DMS79 (cell line): Measurements from ENCODE around the gene GRM4.

ENCODE experiments used
- DNase-seq: peaks from one replicate; lab custom pipeline; 2025; lab: John Stamatoyannopoulos, UW

Gene GRM4

DNA sequence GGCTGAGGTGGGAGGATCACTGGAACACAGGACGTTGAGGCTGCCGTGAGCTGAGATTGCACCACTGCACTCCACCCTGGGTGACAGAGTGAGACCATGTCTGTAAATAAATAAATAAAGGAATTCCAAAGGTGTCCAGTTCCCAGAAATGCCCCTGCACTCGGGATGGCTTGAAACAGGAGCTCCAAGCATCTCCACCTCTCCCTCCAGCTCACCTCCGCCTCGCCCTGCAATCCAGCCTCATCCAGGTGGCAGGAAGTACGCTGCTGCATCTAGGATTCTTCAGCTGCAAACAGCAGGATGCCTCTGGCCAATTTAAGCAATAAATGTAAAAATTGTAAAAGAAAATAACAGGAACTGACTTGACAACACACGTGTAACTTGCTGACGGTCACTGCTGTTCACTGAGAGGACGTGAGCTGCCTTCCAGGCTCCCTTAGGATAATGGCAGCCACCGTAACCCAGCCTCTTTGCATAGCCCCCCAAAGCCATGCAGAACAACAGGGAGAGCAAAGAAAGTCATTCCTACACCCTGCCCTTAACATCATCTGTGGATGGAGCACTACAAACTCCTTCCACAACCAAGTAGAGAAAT is 11.4 kb upstream of the GRM4 start:
- DNase-seq, result no peak

DNA sequence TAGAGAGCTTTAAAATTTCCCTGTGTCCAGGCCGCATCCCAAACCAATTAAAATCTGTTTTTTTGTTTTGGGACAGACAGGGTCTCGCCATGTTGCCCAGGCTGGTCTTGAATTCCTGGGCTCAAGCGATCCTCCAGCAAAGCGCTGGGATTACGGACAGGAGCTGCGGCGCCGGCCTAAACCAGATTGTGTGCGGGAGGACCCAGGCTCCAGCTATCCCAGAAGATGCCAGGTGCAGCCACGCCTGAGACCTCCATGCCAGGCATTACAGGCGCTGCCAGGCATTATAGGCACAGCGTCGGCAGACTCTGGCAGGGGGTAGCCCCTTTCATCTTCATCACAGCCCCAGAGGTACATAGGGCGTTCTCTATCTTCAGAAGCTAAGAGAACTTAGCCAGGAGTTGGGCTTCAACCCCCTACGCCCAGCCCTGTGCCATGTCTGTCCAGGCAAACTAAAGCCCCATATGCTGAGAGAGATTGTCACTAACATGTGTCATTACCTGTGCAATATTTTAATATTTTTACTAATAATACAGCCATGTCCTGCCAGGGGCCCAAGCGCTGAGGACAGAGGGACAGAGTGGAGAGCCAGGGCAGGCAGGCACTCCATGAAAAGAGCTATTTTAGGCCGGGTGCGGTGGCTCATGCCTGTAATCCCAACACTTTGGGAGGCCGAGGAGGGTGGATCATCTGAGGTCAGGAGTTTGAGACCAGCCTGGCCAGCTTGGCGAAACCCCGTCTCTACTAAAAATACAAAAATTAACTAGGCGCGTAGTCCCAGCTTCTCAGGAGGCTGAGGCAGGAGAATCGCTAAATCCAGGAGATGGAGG is 9.8 kb upstream of the GRM4 start:
- DNase-seq, result no peak

DNA sequence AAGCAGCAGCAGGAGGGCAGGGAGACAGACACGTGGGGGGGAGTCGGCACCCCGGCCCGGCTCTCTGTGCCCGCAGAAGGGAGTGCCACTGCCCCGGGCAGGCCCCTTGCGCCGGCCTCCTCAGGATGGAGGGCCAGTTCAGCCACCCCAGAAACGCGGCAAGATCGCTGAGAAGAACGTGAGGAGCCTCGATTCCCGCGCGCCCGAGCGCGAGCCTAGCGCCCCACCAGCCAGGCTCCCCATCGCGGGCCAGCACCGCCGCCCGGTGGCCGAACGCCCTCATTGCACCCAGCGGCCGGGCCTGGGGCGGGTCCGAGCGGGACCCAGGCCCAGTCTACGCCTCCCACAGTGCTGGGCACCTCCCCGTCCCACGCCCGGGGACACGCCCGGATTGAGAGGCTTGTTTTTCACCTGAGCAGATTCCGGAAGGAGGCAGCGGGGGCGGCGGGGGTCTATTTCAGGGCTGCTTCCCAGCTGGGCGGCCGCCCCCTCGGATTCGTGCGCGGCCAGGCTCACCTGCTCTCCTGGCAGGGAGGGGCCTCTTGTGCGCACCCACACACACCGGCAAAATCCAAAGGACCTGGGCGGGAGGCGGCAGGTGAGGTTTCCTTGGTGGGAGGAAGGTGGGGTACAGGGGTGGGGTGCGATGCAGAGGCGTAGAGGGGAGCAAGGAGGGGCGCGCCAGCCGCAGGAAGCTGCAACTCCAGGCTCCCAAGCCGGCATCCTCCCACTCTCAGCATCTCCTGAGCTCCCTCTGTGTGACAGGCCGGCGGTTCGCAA is 9.0 kb upstream of the GRM4 start:
- no peak for DNase-seq

DNA sequence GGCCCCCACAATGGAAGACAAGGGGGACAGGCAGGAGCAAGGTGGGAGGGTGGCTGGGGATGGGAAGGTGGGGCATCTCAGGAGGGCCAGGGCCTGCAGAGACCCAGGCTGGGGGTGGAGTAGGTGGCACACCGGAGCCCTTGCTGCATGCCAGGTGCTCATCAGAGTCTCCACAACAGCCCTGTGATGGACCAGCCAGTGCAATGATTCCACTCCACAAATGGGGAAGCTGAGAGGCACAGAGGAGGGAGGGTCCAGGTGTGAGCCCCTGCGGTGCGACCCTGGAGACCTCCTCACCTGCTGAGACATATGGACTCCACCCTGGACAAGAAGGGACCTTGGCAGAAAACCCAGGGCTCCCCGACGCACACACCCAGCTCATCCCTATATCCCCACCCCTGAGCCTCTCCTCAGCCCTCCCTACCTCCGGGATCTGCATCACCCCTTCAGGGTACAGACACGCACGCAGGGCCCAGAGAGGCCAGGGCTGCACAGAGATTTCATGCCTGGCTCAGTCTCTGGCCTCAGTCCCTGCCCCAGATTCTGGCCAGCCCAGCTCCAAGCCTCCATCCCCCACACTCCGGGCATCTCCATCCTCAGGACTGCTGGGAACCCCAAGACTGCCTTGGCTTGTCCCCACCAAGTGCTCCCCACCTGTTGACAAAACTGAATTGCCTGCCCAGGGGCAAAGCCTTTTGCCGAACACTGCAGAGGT is 7.1 kb upstream of the GRM4 start:
- no peak for DNase-seq

DNA sequence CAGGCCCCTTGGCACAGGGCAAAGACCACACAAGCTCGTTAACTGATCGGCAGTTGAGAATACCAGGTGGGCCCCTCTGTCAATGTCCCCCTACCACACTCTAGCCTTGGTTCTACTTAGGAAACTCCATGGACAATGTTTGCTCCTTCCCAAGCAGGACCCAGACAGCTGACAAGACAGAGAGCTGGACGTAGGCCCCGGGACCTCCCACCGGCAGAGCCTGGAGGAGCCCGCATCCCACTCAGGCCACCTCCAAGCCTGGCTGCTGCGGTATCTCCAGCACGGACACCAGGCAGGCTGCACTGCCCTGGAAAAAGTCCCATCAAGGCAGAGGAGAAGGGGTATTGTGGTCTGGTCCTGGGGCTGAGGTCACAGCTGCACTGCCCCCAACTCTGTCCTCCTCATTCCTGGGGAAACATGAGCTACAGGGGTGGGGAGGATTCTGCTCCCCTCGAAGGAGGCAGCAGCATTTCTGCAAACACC is 6.2 kb upstream of the GRM4 start:
- DNase-seq, result no peak

DNA sequence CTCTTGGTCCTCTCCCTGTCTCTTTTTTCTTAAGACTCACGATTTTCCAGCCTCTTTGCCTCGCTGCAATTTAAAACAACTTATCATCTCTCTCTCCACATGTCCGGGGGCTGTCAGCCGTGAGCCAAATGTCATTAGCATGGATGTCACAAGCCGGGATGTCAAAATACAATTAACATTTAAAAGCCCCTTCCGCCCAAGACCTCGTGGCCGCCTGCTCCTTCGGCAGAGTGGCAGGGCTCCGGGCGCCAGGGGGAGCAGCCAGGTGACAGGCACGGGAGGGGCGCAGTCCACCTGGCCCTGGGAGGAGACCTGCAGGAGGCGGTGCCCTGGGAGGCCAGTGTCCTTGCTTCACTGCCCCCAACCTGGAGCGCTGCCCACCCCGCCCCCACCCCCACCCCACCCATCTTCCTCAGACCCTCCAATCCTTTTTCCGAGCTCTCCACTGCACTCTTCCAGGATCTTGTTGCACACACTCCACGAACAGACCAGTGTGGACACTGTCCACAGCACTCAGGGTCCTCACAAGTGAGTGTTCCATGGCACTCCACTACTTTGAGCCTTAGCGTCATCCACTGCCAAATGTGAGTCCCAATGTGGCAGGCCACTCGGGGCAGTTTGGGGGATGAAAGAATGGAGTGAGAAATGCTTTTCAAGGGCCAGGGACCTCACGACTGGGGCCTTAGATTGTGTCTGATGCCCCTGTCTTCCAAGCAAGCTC is 5.6 kb upstream of the GRM4 start:
- no peak for DNase-seq

DNA sequence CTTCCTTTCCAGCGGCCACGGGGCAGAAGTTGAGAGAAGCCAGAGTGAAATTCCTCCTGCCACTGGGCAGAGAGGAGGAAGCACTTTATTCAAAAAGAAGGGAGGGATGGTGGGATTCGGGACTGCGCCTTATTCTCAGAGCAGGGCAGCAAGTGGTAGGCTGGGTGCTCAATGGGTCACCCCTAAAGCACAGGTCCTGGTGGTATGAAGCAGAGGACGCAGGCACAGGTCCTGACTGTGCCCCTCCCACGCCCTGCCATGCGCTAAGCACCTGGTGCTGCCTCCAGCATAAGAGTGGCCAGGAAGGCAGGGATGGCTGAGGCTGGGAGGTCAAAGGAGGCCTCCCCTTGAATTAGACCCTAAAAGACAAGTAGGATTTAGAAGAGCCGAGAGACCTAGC is 4.9 kb upstream of the GRM4 start:
- DNase-seq, result no peak

DNA sequence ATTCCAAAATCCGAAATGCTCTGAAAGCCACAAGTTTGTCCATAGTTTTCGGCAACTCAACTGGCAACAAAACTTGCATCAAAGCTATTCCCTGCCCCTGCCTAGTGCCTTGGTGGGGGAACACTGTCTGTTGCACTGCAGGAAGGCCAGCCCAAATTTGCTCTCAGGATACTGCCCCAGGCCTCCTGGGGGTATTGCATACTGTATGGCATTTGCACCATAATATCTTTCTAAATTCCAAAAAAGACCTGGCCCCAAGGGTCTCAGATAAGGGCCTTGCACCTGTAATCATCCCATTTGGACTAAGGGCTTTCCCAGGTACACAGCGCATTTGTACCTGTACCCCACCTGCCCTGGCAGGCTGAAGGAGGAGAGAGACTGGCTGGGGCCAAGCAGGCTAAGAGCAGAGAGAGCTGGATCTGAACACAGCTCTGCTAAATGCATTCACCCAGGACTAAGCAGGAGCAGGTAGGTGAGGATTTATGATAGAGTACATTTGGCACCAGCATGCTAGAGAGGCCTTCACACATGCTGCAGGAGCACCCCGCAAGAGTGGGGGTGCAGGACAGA is 4.0 kb upstream of the GRM4 start:
- no peak for DNase-seq

DNA sequence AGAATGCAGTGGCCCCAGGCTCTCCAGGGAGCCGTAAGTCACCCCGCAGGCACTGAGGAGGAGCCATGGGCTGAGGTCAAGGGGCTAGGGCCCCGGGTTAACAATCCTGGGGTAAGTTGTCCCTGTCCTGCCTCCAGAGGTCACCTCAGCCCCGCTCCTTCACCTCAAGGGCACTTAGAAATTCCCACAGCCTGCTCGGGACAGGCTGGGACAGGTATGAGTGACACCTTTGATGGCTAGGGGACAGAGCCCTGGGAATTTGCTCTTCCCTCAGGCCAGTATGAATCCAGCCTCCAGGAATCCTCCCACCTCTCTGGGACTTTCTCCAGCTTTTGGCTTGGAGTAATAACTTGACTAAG is 3.5 kb upstream of the GRM4 start:
- DNase-seq, result no peak

DNA sequence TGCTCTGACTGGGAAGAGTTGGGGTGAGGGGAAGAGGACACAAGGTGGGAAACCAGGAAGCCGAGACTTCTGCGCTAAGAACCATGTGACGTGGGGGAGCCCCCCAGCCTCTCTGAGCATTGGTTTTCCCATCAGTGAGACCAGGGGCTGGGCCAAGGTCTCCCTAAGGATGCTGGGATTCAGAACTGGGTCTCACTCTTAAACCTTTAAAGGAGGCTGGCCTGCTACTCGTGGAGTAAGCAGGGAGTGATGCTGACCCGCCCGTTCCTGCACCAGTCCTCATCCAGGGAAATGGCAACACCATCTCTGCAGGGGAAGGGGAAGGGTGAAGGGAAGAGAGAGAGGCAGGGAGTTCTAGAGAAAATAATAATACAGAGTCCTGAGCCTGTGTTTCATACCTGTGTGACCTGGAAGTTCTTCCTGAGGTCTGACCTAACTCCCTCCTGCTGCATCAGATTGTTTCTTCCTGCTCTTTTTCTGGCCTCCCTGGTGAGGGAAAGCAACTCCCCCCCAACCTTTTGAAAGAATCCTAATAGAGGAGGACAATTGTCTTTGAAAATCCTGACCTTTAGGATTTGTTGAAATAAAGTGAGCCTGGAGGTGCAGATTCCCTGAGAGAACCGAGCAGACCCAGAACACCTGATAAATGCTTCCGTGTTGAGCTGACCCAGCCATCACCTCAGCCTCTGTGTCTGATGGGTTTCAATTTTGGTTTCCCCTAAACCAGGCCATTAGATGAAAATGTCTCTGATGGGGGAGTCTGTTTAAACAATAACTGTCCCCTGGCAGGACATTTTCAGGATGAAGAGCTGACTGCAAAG is 3.0 kb upstream of the GRM4 start:
- no peak for DNase-seq

DNA sequence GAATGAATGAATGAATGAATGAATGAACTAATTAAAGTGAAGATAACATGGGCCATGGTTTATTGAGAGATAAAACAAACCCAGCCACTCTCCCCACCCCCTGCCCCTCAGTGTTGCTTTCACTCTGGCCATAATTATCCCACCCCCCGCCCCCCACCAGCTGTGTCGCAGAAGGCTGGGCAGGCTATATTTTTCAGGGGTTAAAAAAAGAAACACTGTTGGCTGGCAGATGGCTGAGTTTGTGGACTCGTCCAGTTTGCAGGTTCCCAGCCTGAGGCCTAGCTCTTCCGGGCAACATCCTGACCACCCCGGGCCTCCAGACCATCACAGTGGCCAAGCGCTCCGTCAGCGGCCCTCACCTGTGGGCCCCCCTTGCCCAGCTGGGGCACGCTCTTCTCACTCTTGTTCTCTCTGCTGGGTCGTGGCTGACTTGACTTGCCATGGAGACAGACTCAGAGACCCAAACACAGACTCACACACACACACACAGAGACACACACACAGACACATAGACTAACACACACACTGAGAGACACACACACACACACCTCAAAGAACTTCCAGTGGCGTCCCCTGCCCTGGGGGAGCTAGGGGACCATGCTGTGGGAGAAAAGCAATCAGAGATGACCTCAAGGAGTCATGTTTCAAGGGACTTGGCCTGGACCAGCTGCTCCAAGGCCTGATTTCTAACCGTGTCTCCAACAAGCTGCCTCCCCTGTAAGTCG is 2.2 kb upstream of the GRM4 start:
- no peak for DNase-seq

DNA sequence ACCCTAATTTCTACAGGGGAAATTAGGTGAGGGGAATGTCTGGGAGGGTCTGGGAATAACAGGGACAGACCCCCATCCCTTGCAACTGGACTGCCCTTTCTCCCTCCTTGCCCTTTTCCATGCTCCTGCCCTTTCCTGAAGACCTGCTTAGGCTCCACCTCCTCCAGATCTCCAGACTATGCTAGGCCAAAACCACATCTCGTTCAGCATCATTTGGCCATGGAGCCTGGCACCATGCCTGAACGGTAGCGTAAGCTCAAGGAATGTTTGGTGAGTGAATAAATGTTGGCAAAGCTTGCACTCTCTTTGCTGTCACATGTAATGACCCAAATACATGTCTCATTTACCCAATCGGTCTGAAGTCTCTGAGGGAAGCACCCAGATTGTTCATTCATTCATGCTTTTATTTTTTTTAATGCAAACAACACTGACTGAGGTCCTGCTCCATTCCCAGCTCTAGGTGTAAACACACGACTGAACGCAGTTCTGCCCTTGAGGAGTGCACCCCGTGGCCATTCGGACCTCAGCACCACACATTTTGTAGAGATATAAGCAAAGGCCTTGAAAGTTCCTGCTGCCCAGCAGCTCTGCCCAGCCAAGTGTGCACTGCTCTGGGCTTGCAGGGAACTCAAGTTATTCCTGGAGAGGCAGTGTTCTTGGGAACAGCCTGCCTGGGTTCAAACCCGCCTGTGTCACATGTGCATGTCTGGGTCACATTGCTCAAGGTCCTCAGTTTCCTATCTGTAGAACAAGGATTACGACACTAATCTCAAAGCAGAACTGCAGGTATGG is 1.1 kb upstream of the GRM4 start:
- peak; percentile 75 for DNase-seq

DNA sequence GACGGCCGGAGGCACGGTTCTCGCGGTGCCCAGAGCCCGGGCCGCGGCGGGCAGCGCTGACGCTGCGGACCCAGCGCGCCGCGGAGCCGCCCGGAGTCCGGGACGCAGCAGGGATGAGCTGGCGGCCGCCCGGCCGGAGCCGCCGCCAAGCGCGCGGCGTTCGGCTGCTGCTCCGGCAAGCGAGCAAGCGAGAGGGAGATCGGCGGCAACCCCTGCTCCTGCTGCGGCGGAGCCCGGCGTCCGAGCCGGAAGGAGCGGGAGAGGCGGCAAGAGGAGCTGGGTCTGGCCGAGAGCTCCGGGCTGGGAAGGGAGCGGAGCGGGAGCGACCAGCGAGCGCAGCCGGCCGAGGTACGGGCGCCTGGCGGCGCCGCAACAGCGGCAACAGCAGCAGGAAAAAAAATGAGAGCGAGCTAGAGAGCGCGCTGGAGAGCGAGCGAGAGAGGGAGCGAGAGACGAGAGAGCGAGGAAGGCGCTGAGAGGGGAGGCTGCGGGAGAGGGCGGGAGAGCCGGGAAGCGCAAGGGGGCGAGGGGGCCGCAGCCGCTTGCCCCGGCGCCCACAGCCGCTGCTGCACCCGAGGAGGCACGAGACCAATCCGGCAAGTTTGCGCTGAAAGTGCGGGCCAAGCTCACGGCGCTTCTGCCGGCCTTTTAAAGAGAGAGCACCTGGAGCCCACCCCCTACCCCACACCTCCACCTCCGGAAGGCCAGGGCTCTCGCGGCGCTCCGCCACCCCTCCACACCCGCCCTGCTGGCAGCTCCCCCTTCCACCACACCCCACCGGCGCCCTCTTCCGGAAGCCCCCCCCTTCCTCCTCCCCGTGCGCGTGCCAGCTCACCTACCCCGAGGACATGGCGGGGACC is 496 bp downstream of the GRM4 start:
- DNase-seq, result no peak

DNA sequence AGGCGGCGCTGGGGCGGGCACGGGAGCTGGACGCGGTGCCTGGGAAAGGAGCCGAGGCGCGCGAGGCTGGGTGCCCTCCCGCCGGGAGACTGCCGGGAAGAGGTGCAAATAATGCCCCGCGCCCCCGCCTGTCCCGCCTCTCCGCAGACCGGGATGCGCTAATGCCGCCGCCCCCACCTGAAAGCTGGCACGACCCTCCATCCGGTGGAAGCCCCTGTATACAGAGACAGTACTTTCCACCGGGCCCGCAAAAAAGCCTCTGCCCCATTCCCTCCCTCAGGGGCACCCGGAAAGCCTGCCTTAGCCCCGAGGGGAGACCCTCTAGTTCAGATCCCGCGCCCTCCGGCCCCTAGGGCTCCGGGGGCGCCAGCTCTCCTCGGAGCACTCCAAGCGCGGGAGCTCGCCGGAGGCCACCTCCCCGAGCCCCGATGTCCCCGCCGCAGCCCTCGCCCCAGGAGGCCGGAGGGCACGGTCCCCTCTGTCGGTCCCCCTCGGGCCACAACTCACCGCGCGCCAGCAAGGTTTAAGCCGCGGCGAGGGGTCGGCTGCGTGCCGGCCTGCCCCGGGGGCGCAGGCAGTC is 1.2 kb downstream of the GRM4 start:
- no peak for DNase-seq

DNA sequence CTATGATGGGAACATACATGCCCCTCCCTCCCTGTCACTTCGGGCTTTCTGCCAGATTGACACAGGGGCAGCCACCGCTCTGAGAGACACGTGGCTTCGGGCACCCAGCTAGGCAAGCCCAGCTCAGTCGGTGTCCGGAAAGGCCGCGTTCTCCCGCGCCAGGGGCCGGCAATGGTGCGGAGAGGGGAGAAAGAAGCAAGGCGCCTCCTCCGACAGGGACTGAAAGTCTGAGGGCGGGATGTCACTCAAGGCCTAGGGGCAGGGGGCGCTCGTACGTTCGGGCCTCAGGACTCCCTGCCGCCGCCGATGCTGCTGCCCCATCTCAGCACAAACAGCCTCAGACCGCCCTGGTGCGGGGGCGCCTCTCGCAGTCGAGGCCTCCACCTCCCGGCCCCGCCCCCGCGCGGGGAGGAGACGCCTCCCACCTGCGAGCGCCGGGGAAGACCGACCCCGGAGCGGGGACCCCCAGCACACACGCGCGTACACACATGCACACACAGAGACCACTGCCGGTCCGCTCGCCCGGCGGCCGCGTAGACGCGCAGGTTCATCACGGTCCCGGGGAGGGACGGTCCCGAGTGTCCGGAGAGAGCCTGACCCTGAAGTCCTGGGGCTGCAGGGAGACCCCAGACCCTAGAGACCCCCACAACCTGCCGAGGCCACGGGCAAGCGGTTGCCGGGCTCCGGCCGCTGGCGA is 1.9 kb downstream of the GRM4 start:
- peak; percentile 24 for DNase-seq

DNA sequence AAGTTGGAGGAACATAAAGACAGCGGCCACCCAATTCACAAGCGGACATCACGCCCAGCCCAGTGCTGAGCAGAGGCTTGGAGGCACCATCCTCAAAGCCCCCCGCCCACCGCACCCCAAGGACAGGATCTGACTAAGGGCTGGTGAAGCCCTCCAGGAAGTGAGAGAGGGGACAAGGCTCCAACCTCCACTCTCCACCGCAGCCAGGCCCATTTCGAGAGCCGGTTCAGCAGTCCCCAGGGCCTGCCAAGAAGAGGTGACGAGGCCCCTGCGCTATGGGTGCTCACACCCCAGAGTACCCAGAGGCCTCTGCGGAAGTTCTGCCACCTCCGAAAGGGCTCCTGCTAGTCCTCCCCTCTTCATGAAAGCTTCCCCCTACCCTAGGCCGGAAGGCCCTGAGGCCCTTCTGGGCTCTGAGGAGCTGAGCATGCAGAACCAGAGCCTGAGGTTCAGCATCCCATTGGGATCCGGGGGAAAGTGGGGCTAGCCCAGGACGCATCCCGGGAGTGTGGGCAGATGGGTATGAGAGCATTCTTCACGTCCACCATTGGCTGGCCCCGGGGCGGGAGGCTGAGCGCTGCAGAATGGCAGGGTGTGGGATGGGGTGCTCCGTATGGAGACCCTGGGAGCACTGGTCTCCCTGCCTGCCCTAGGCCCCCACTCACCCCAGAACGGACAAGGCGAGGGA is 2.5 kb downstream of the GRM4 start:
- no peak for DNase-seq
